Ishikawa (cell line): ENCODE data around the gene MORC4.

Experiments
- CEBPB ChIP-seq: IDR thresholded peaks from 2 replicates; pipeline ENCODE4 v1.6.1; 2012
- CREB1 ChIP-seq: IDR thresholded peaks from 2 replicates; pipeline ENCODE4 v1.6.1; 2012; ENCODE audit warnings: low read depth
- EGR1 ChIP-seq: IDR thresholded peaks from 2 replicates; pipeline ENCODE4 v1.6.1; 2012
- EP300 ChIP-seq: IDR thresholded peaks from 2 replicates; pipeline ENCODE4 v1.6.1; 2012; ENCODE audit warnings: borderline replicate concordance
- FOXM1 ChIP-seq: IDR thresholded peaks from 2 replicates; pipeline ENCODE4 v1.6.1; 2012; ENCODE audit warnings: low read depth, borderline replicate concordance
- NFIC ChIP-seq: IDR thresholded peaks from 2 replicates; pipeline ENCODE4 v1.6.1; 2012
- RAD21 ChIP-seq: IDR thresholded peaks from 2 replicates; pipeline ENCODE4 v1.6.1; 2012; ENCODE audit warnings: low read depth
- TAF1 ChIP-seq: IDR thresholded peaks from 2 replicates; pipeline ENCODE4 v1.6.1; 2012; ENCODE audit warnings: low read depth, mild to moderate bottlenecking
- TCF12 ChIP-seq: IDR thresholded peaks from 2 replicates; pipeline ENCODE4 v1.6.1; 2012; ENCODE audit warnings: low read depth
- TEAD4 ChIP-seq: IDR thresholded peaks from 2 replicates; pipeline ENCODE4 v1.6.1; 2012
- USF1 ChIP-seq: IDR thresholded peaks from 2 replicates; pipeline ENCODE4 v1.6.1; 2012
- YY1 ChIP-seq: IDR thresholded peaks from 2 replicates; pipeline ENCODE4 v1.6.1; 2012; ENCODE audit warnings: low read depth
- ZBTB7A ChIP-seq: IDR thresholded peaks from 2 replicates; pipeline ENCODE4 v1.6.1; 2012; ENCODE audit warnings: low read depth
- TF ChIP-seq, protein P1 (sequence below): IDR thresholded peaks from 2 replicates; pipeline ENCODE4 v1.6.1; 2012
- TF ChIP-seq, protein P2 (sequence below): IDR thresholded peaks from 2 replicates; pipeline ENCODE4 v1.6.1; 2012; ENCODE audit warnings: low read depth, mild to moderate bottlenecking

The MORC4 gene

DNA sequence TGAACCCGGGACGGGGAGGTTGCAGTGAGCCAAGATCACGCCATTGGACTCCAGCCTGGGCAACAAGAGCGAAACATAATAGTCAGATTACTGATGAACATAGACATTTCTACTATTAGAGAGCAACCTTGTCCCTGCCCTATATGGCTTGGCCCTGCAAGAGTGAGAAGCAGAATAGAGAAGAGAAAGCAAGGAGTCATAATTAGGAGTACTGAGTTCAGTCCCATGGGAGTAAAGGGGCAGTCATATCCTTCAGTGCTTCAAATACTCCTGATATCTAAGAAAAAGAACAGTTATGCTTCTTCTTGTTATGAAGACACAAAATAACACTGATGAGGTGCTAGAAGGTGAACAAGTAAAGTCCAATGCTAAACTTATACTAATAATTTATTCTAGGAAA, 46.0 kb downstream of the MORC4 start:
- no peak for TF ChIP-seq FOXM1
- TF ChIP-seq, protein P1, sequence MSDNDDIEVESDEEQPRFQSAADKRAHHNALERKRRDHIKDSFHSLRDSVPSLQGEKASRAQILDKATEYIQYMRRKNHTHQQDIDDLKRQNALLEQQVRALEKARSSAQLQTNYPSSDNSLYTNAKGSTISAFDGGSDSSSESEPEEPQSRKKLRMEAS: no peak
- TF ChIP-seq USF1: no peak
- no peak for TF ChIP-seq TEAD4
- TF ChIP-seq TCF12: no peak
- TF ChIP-seq EGR1: no peak
- TF ChIP-seq ZBTB7A: no peak
- TF ChIP-seq EP300: no peak
- TF ChIP-seq RAD21: no peak
- no peak for TF ChIP-seq CREB1
- TF ChIP-seq TAF1: no peak
- TF ChIP-seq YY1: no peak
- TF ChIP-seq NFIC: no peak
- no peak for TF ChIP-seq CEBPB
- TF ChIP-seq, protein P2, sequence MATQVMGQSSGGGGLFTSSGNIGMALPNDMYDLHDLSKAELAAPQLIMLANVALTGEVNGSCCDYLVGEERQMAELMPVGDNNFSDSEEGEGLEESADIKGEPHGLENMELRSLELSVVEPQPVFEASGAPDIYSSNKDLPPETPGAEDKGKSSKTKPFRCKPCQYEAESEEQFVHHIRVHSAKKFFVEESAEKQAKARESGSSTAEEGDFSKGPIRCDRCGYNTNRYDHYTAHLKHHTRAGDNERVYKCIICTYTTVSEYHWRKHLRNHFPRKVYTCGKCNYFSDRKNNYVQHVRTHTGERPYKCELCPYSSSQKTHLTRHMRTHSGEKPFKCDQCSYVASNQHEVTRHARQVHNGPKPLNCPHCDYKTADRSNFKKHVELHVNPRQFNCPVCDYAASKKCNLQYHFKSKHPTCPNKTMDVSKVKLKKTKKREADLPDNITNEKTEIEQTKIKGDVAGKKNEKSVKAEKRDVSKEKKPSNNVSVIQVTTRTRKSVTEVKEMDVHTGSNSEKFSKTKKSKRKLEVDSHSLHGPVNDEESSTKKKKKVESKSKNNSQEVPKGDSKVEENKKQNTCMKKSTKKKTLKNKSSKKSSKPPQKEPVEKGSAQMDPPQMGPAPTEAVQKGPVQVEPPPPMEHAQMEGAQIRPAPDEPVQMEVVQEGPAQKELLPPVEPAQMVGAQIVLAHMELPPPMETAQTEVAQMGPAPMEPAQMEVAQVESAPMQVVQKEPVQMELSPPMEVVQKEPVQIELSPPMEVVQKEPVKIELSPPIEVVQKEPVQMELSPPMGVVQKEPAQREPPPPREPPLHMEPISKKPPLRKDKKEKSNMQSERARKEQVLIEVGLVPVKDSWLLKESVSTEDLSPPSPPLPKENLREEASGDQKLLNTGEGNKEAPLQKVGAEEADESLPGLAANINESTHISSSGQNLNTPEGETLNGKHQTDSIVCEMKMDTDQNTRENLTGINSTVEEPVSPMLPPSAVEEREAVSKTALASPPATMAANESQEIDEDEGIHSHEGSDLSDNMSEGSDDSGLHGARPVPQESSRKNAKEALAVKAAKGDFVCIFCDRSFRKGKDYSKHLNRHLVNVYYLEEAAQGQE: no peak

DNA sequence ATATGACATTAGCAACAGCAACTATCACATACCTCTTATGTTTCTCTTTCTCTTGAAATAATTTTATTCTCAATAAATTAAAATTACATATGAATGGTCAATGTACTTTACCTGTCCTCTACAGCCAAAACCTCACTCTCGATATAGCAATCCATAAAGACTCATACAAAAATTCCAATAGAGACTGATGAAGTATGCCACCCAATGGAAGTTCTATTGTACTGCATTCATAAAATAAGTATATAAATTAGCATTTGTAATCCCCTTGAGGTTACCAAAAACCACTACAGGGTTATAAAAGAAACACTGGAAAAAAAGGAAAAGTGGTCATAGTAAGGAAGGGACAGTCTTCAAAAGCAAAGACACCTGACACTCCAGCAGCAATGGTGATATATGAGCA, 47.0 kb downstream of the MORC4 start:
- TF ChIP-seq FOXM1: no peak
- peak; percentile 23 for TF ChIP-seq RAD21

DNA sequence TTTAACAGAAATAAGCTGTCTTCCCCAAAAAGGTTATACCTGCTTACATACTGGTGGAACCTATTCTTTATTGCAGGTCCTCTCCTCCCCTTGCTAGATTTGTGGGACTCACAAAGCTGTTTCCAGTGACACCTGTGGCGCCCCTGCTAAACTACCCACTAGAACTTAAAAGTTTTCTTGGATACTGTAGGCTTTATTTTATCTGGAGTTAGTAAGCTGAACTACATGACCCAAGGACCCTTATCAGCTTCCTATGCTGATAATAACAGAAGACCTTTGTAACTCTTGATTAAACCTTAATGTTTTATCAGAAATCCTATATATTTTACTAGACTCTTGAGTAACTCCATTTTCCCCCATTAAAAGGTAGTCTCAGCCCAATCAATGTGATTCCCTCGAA, 47.5 kb downstream of the MORC4 start:
- TF ChIP-seq EP300 (no peak), RAD21 (no peak), ZBTB7A (no peak), TEAD4 (no peak), NFIC (no peak)
- TF ChIP-seq, protein P2: no peak

DNA sequence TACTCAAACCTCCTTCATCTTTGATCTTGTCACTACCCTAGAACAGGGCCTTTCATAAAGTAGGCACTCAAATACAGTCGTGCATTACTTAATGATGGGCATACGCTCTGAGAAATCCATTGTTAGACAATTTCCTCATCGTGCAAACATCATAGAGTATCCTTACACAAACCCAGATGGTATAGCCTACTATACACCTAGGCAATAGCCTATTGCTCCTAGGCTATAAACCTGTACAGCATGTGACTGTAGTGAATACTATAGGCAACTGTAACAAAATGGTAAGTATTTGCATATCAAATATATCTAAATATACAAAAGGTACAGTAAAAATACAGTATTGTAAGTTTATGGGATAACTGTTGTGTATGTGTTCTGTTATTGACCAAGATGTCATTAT, 47.9 kb downstream of the MORC4 start:
- TF ChIP-seq USF1 (no peak), EGR1 (no peak), ZBTB7A (no peak), NFIC (no peak), EP300 (no peak), FOXM1 (no peak), CREB1 (no peak), TAF1 (no peak), TEAD4 (no peak), RAD21 (no peak), CEBPB (no peak), TCF12 (no peak), YY1 (no peak)
- TF ChIP-seq, protein P1: no peak
- TF ChIP-seq, protein P2: no peak

DNA sequence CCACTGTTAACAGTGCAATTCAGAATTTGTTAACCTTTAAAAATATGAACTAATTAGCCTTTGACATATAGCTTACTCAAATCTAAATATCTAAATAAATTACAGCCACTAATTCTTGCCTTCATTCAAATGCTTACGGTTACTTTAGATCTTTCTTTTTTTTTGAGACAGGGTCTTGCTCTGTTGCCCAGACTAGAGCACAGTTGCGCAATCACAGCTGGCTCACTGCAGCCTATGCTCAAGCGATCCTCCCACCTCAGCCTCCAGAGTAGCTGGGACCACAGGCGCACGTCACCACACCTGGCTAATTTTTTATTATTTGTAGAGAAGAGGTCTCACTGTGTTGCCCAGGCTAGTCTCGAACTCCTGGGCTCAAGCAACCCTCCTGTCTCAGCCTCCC, 48.8 kb downstream of the MORC4 start:
- TF ChIP-seq CREB1: no peak
- no peak for TF ChIP-seq USF1
- no peak for TF ChIP-seq FOXM1
- TF ChIP-seq YY1: no peak
- TF ChIP-seq CEBPB: peak; percentile 80
- TF ChIP-seq, protein P2: no peak
